Ishikawa (cell line): ENCODE measurements around the gene FAHD1.

ENCODE experiments used
- EP300 ChIP-seq: IDR thresholded peaks from 2 replicates; pipeline ENCODE4 v1.6.1; 2012; ENCODE audit warnings: borderline replicate concordance
- FOXM1 ChIP-seq: IDR thresholded peaks from 2 replicates; pipeline ENCODE4 v1.6.1; 2012; ENCODE audit warnings: low read depth, borderline replicate concordance
- TAF1 ChIP-seq: IDR thresholded peaks from 2 replicates; pipeline ENCODE4 v1.6.1; 2012; ENCODE audit warnings: low read depth, mild to moderate bottlenecking
- TEAD4 ChIP-seq: IDR thresholded peaks from 2 replicates; pipeline ENCODE4 v1.6.1; 2012
- TF ChIP-seq, protein P1 (sequence below): IDR thresholded peaks from 2 replicates; pipeline ENCODE4 v1.6.1; 2012; ENCODE audit warnings: low read depth, mild to moderate bottlenecking

- TF ChIP-seq, protein P1, sequence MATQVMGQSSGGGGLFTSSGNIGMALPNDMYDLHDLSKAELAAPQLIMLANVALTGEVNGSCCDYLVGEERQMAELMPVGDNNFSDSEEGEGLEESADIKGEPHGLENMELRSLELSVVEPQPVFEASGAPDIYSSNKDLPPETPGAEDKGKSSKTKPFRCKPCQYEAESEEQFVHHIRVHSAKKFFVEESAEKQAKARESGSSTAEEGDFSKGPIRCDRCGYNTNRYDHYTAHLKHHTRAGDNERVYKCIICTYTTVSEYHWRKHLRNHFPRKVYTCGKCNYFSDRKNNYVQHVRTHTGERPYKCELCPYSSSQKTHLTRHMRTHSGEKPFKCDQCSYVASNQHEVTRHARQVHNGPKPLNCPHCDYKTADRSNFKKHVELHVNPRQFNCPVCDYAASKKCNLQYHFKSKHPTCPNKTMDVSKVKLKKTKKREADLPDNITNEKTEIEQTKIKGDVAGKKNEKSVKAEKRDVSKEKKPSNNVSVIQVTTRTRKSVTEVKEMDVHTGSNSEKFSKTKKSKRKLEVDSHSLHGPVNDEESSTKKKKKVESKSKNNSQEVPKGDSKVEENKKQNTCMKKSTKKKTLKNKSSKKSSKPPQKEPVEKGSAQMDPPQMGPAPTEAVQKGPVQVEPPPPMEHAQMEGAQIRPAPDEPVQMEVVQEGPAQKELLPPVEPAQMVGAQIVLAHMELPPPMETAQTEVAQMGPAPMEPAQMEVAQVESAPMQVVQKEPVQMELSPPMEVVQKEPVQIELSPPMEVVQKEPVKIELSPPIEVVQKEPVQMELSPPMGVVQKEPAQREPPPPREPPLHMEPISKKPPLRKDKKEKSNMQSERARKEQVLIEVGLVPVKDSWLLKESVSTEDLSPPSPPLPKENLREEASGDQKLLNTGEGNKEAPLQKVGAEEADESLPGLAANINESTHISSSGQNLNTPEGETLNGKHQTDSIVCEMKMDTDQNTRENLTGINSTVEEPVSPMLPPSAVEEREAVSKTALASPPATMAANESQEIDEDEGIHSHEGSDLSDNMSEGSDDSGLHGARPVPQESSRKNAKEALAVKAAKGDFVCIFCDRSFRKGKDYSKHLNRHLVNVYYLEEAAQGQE: no peak
- TF ChIP-seq FOXM1 (no peak), EP300 (no peak), TAF1 (no peak), TEAD4 (no peak)
Measured at GRCh38 chr16:1810106-1810505, 16.9 kb upstream of the FAHD1 start.
